Hypothalamus (tissue), 51 donors: ENCODE measurements around the gene SLC12A4.
"Not testable (repeated sequence)": the region's sequence is repeated elsewhere in the genome, so short reads cannot be mapped to it uniquely, and the experiment has no call there.

Experiments used
- DNase-seq, 51 donors: peaks; one replicate each; lab custom pipeline; 2025; lab: John Stamatoyannopoulos, UW

SLC12A4 gene

GRCh38 chr16:67930678-67931211 is 37.7 kb downstream of the SLC12A4 start:
- no peak for DNase-seq

DNA sequence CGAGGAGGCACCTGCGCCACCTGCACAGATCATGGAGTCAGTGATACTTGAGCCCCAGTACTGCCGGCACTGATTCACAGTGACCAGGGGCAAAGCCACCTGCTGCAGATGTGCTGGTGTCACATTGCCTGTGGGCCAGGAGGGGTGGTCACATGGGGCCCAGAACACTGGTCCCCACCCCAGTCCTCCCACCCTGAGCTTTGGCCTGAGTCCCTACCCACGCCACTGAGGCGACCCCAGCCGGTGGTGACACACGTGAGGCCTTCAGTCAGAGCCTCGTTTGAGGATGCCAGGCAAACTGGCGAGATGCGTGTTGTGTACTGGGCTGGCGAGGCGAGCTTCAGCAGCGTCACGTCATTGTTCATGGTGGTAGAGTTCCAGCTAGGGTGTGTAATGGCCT is 38.2 kb downstream of the SLC12A4 start:
- no peak for DNase-seq

- peak in 45 of 51 donors; percentile 16 to 81 (median 53) for DNase-seq
Observed at GRCh38 chr16:67928561-67929364, 39.7 kb downstream of the SLC12A4 start.

- DNase-seq, result no peak
Observed at GRCh38 chr16:67928147-67928546, 40.3 kb downstream of the SLC12A4 start.

GRCh38 chr16:67927131-67927941 is 41.1 kb downstream of the SLC12A4 start:
- no peak for DNase-seq

DNA sequence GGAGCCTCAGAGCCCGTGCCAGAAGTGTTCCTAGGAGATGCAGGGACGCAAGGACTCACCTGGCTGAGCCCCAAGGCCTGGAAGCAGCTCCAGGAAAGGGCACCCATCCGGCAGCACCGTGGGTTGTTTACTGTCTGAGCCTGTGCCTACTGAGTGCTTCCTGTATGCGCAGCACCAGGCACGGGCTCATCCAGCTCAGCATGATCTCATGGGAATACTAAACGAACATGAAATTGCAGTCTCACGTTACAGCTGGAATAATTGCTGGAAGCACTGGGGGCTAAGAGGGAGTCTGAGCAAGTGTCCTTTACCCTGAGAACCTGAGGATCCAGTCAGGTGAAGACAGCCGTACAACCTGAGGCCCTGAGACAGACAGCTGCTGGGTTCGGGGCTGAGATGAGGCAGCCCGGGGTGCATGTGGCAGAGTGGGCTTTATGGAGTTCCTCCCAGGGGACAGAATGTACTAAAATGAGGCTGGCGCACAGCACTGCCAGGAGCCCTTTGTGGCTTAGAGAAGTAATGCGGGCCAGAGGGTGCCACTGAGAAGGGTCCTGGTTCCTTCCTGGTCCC is 42.2 kb downstream of the SLC12A4 start:
- DNase-seq, result peak in 21 of 51 donors; percentile 15 to 74 (median 38)

DNA sequence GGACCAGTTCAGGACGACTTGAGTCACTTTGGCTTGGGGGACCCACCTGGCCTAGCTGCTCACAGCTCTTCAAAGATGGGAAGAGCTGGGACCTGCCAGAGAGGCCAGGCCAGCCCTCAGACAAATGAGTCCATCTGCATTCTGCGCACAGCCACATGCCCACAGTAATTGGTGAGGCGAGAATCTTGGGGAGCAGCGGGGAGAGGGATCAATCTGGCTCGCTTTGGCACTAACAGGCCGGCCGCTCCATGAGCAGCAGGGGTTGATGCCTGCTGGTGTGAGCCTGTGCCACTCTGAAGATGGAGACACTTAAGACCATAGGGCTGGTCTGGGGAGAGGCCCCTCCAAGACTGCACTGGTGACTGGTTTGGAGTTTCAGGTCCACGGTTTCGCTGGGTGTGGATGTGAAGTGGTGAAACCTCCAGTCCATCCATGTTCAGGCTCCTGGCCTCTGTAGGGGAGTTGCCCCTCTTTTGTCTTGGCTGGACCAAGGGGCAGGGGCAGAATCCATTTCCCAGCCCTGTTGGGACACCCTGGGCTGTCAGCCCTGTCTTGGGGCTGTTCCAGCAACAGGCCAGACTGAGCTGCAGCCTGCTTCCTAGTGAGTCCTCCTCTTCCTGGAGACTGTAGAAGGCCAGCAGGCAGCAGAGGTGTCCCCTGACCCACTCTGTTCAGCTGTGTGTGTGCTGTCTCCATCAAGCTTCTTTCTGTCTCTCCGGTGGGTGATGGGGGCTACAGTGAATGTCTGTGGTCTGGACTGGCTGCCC is 44.1 kb downstream of the SLC12A4 start:
- peak in 3 of 51 donors; percentile 16 to 47 (median 20) for DNase-seq

GRCh38 chr16:67923414-67924116 is 44.9 kb downstream of the SLC12A4 start:
- DNase-seq, result peak in 4 of 51 donors; percentile 16 to 74 (median 42)

GRCh38 chr16:67922740-67923139 is 45.7 kb downstream of the SLC12A4 start:
- no peak for DNase-seq

GRCh38 chr16:67922221-67922620 is 46.2 kb downstream of the SLC12A4 start:
- DNase-seq, result peak in 2 of 51 donors; percentile 11 to 72

- DNase-seq, result no peak
Observed at GRCh38 chr16:67919622-67920221, 48.7 kb downstream of the SLC12A4 start.

DNA sequence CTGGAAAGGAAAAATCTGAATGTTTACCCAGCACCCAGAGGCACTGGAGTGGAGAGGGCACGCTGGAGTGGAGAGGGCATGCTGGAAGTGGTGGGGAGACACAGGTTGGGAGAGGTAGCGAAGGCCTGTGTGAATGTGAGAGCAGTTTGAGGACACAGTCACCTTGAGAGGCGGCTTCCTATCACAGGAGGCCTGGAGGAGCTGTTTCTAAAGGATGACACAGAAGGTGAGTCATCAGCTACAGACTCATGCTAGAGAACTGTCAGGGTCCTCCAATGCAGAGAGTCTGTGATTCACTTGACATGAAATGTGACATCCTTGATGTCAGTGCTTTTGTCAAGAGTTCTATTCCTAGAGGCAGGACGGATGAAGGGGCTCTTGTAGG is 50.6 kb downstream of the SLC12A4 start:
- DNase-seq, result peak in 4 of 51 donors; percentile 58 to 75 (median 63)

- DNase-seq, result peak in 36 of 51 donors; percentile 12 to 82 (median 60)
Observed at GRCh38 chr16:67917140-67917851, 51.1 kb downstream of the SLC12A4 start.

- no peak for DNase-seq
Observed at GRCh38 chr16:67915831-67916723, 52.4 kb downstream of the SLC12A4 start.

DNA sequence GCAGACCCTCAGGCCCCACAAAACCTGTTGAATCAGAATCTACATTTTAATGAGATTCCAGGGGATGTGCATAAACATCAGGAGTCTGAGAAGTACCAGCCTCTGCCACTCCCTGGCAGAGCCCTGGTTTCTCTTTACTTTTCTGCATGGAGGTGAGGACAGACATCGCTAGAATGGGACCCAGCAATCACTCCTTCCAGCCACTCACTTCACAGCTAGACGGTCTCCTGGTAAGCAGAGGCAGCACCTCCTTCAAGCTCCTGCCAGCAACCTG is 53.0 kb downstream of the SLC12A4 start:
- not testable (repeated sequence) for DNase-seq

- no peak for DNase-seq
Observed at GRCh38 chr16:67914758-67915495, 53.5 kb downstream of the SLC12A4 start.

GRCh38 chr16:67910158-67910557 is 58.3 kb downstream of the SLC12A4 start:
- peak in 39 of 51 donors; percentile 13 to 95 (median 70) for DNase-seq
